Lung microvascular endothelial cell (primary cell): ENCODE measurements around the gene AGAP3. TPM values are rescaled to one million over a fixed set of nuclear protein-coding genes. Genes with fewer than 3 reads are reported as not detected.

Source experiments
- DNase-seq, 2 donors: peaks; one replicate each; pipeline versions ENCODE4 v3.0.0 to v3.0.0-alpha.2; 2010; ENCODE audit warnings: low read depth in 2 of 2
- total RNA-seq: library from RNA; depleted of rRNA; stranded (reverse); fragments of >200 nt; gene quantifications from 2 replicates; pipeline ENCODE4 v1.2.1, GENCODE V29; 2014

The AGAP3 gene
- total RNA-seq, 1 donor from 2014 or later, result 62.5 TPM

DNA sequence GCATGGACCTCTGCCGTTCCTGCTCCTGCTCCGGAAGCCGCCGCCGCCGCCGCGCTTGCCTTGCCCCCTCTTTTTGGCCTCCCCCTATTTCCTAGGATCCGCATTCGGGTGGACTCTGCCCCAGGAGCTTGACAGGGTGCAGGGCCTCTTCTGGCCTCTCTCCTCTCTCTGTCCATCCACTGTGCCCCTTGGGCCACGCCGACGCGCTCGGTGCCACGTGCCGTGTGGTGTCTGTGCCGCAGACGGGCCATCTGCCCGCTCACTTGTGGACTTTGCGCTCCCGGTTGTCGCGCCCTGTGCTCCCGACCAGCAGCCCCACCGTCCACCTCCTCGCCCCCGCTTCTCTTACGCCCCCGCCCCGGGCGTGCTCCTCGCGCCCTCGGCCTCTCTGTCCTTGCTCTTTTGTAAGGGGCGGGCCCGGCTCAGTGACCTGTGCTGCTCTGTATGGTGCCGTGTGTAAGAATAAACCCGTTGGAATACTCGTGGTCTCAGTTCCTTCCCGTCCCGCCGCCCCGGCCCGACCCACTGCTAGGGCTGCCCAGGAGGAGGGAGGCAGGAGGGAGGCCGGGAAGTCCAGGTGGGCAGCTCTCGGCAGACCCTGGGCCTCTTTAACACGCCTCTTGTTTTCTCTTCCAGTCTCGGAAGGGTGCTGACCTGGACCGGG lies 37.0 kb downstream of the AGAP3 start:
- DNase-seq, result no peak

DNA sequence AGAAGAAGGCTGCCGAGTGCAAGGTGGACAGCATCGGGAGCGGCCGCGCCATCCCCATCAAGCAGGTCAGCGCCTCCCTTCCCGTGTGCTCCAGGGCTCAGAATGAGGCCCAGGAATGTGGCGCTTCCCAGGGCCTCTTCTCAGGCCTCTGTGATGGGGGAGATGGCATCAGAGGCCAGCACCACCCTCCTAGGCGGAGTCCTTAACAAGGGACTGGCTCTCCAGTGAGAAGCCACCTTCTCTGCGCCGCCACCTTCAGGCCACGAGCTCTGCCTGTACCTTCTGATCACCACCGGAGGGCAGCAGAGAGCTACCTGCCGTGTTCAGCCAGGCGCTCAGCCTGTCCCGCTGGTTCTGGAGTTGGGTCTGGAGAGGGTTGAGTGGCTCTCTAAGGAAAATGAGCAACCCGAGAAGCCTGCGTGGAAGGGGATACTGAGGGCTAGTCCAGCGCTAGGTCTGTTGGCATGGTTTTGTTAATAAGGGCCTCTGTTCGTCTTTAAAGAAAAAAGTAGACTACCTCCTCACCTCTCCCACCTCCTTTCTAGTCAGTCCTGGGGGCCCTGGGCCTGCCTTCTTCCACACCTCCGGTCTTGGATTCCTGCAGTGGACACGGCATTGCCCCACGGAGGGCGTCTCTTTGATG lies 37.7 kb downstream of the AGAP3 start:
- DNase-seq, result peak; percentile 79 to 86

DNA sequence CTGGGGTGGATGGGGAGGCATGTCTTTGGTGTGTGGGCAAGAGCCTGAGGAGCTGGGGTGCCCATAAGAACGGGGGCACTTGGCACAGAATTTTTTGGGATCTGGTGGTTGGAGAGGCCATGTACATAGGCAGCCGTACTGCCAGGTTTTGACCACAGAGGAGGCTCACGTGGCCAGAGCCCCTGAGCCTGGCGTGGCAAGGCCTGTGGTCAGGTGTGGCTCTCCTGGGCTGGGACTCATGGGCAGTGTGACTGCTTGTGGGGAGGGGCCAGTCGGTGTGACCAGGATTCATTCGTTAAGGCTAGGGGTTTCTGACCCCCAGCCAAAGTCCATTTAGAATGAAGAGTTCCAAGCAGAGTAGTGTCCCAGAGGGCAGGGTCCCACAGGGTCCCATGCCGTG lies 38.2 kb downstream of the AGAP3 start:
- no peak for DNase-seq

DNA sequence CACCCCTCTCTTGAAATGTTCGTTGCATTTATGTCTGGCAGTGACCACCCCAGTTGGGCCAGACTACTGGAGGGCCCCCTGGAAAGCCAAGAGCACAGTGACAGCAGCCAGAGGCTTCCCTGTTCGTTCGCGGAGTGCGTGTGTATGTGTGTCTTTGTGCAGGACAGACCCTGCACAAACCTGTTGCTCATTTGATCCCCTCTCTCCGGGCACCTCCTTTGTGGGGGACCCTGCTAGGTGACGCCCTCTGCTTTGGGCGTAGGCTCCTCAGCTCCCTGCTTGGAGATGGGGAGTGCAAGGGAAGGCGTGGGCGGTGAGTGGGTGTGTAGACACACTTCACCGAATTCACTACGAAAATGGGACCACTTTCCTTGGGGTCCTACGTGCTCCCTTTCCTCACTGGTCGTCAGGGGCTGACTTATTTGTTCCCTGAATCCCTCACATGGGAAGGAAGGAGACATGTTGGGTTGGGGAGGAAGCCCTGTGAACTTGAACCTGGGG lies 38.7 kb downstream of the AGAP3 start:
- DNase-seq, result no peak

DNA sequence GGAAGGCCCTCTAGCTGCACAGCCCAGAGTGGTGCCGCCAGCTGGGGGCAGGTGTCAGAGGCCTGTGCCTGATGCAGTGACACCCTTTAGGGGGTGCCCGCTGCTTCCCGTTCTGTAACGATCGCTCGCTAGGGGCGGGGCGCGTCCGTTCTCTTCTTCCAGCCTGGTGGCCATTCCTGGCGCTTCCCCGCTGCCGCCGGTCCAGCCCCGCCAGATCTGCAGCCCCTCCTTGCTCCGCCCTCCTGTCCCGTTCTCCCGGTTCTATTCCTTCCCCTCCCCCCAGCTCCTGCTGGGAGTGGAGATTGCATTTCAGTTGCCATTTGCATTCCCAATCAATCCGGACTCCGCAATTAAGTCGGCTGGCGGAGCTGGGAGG lies 39.2 kb downstream of the AGAP3 start:
- DNase-seq, result no peak

DNA sequence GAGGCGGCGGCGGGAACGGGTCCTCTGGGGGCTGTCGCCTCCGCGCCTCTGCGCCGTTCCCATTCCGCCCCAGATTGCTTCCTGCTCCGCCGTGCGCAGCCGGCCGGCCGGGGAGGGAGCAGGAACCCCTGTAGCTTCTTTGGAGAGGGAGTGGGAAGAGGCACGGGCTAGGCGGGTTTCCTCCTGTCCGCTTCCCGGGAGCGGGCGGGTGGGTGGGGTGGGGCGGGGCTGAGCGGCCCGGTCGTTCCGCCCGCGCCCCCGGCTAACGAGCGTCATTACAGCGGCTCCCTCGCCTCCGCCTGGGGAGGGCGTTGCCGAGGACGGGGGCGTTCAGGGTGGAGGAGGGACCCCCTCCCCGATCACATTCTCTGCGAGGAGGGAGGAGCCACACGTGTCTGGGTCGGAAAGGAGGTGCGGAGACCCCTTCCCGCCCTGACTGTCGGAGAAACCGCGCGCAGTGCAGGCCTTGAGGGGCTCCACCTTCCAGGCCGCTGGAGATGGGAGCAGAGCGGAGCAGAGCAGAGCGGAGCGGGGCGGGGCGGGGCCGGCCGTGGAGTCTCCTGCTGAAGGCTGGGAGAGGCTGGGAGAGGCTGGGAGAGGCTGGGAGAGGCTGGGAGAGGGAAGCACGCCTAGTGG lies 39.7 kb downstream of the AGAP3 start:
- no peak for DNase-seq

DNA sequence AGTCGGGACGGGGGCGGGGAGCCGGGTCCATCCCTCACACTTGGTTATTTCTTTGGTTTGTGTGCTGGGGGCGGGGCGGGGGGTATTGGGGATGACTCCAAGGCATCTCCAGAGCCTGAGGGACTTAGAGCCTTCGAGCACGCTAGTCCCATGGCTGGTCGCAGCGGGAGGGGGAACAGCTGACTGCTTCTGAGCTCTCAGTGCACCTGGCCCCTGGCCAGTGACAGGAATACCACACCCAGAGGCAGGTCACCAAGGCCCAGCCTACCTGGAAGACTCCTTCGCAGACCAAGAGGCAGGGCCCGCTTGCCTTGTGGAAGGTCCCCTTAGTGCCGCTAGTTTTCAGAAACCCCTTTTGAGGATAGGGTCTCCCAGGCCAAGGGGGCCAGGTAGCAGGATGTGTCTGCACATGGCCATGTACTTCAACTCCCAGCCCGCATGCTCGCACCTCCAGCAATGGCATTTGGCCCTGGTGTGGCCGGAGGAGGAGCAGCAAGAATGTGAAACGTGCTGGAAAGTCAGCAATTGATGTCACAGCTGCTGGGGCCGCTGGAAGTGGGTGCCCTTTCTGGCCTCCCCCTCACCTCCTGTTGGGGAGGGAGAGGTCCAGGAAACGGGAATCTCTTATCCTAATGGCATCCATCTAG lies 40.3 kb downstream of the AGAP3 start:
- DNase-seq, result no peak

DNA sequence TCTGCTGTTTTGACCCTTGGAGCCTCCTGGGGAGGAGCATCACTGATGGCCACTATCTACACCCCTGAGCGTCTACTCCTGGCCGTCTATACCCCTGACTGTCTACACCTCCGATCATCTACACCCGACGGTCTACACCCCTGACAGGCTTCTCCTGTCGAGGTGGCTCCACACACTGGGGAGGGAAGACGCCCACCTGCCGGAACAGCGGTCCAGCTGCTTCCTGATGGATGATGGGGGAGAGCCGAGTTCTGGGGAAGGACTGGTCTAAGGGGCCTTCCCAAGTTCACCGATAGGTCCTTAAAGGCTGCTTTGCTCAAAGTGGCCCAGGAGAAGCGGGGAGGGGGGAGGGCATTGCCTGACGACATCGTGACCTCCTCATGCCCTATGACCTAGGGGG lies 41.9 kb downstream of the AGAP3 start:
- no peak for DNase-seq

DNA sequence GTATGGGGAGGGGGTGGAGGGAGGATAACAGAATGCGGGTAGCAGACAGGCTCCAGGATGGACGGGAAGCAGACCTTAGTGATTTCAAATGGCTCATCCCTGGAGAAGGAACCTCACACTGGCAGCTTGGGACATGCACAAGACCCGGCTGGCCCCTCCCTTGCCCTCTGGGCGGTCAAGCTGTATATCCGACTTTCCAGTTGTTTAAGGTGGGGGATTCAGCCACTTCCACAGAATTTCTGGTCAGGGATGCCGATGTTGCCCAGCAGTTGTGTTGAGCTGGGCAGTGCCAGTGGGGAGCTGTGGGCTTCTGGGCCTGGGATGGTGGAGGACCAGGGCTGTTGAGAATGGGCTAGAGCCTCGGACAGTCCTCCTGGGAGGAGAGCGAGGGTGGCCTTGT lies 42.4 kb downstream of the AGAP3 start:
- no peak for DNase-seq

DNA sequence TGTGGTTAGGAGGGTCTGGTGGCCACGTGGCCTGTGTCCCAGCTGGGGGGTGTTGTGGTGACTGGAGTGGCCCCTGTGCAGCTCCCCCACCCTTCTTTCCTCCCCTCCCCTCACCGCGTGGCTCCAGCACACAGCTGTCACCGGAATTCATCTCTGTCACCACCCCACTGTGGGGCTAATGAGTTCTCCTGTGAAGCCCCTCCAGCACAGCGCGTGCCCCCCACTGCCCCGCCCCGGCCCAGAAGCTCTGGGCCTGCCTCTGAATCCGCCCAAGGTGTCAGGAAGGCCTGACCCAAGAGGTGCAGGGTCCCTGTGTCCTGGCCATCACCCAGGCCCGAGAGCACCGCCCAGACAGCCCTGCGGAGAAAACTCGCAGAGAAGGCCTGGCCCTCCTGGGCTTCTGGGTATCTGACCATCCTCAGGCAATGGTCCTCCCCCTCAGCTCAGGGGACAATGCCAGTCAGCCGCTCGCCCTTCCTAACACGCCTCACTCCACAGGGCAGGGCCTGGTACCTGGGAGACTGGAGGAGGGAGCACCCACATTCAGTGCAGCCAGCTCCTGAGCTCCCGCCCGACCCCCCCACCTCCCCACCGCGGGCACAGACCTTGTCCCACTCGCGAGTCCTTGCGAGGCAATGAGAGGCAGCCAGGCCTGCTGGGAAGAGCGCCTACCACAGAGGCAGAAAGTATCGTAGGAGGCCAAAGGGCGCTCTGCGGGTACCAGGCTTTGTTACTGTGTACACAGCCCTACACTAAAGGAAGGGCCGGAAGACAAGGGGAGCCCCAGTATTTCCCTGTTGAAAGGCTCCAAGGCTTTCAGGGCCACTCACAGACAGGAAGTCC lies 43.1 kb downstream of the AGAP3 start:
- DNase-seq, result no peak

DNA sequence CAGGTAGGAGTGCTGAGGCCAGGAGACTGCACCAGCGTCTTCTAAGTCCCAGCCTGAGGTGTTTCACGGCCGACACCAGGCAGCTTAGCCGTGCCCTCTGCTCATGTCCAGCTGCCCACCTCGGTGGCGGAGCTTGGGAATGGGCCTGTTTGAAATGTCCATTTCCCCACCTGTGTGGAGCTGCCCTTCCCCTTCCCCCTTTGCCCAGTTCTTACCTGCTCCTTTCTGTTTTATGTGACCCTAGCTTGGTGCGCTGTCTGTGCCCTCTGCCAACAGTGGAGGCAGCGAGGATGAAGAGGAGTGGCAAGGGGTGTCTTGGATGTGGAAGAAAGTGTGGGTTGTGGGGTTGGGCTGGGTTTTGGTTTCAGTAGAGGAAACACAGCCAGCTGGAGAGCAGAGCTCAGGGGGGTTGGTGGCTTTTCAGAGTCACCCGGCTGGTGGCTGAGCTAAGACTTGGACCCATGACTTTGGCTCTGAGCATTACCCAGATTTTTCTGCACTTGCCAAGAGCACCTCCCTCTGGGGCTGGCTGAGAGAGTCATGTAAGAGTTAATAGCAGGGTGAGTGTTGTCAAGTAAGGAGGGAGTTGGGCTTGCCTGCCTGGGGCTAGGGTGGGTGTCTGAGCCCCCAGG lies 43.8 kb downstream of the AGAP3 start:
- DNase-seq, result no peak

DNA sequence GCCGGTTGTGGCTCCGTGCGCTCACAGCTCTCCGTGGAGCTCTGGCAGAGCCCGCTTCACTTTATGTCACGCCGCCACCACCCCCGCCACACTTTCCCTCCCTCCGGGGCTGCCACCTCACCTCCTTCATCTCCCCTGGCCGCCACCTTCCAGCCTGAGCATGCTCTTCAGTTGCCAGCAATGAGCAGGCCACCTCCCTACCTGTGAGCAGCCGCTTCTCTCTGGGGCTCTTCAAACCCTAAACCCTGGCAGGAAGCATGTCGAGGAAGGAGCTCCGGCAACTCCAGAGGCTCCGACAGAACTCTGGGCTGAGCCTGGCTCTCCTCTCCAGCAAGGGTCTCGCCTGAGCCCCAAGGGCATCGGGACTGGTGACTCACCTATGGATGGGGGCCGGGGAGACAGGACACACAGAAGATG lies 44.5 kb downstream of the AGAP3 start:
- no peak for DNase-seq

DNA sequence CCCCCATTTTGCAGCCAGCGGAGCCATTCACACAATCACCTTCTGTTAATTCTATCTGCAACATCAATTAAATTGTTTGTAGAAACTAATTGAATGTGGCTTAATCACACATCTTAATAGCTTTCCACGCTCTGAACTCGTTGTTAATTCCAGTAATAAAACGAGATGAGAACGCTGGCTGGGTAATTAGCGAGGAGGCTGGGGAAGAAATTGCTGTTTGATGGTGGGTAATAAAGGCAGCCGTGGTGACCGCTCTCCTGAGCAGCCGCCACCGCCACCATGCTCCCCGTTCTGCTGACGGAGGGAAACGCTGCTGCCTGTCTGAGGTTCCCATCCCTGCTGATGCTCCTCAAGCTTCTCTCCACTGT lies 44.9 kb downstream of the AGAP3 start:
- no peak for DNase-seq

DNA sequence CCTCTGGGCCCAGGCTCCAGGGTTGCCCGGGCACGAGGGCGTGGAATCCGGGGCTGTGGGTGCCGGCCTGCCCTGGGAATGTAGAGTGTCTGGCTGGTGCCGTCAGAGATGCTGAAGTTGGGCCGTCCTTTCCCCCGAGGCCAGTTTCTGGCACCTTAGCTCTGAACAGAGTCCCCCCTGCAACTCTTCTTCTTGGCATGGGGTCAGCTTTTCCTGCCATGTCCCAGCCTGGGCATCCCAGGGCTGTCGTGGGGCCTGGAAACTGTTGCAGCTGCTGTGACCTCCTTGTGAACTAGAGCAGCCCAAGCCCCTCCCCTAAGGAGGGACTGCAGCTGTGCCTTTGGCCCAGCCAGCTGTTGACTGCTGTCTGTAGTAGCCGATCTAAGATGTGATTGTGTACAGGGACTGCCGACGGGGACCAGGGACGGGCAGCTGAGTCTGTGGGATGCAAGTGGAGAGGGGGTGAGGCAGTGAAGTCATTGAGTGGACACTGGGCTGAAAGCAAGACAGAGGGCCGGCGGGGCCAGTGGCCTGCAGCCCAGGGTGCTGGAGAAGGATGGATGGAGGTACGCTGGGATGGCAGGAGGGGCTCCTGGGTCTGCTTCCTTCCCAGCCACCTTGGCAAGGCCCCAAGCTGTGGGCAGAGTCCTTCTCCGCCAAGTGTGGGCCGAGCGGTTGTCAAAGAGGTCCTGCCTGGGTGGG lies 45.5 kb downstream of the AGAP3 start:
- no peak for DNase-seq

DNA sequence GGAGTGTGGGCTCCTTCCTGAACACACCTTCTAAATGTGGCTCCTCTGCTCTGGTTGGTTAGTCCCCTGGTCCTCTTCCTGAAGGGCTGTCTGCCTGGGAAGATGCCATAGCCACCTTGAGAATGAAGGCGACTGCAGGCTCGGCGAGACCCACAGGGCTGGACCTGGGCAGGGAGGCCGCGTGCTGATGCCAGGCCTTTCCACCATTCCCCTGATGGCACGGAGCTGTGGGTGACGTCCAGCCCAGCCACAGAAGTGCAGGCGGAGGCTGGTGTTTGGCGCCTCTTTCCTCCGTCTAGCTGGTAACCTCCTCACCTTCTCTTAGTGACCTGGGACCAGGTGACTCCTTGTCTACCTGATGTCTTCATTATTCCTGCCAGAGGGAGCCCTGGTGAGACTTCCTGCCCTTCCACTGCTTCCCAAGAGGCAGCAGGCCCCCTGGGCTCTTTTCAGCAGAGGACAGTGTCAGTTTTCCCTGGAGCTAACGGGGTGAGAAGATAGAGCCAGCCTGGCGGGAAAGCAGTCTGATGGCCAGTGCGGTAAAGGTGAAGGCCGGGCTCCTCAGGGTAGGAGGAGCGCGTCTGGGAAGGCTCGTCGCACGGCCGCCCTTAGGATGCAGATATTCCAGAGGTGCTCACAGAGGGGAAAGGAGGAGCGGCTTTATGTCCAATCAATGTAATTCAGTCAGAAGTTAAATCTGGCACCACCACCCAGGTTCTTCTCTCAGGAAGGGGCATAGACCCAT lies 46.4 kb downstream of the AGAP3 start:
- DNase-seq, result no peak

DNA sequence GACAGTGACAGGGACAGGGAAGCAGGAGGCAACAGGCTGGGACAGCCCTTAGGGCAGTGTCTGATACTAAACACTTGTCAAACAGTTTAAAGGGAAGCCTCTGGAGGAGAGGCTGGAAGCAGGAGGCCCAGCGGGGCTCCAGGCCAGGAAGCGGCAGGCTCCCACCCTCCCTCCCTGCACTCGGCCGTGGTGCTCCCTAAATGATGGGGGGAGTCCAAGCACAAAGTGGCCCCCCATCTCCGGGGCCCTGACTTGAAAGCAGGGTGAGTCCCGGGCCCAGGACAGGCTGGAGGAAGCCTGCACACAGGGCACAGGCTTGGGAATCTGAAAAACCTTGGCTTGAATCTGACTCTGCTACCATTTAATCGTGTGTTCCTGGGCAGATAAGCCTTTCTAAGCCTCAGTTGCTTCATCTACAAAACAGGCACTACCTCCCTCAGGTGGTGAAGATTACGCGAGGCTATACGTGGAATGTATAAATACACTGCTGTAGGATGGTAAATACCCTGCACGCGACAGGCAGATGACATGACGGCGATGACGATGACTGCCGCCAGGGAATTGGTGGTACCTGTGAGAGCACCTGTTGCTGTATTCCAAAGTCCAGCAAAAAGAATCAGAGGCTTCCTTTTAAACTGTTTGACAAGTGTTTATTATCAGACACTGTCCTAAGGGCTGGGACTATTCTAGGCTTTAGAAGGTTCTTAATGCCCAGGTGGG lies 47.2 kb downstream of the AGAP3 start:
- DNase-seq, result no peak

DNA sequence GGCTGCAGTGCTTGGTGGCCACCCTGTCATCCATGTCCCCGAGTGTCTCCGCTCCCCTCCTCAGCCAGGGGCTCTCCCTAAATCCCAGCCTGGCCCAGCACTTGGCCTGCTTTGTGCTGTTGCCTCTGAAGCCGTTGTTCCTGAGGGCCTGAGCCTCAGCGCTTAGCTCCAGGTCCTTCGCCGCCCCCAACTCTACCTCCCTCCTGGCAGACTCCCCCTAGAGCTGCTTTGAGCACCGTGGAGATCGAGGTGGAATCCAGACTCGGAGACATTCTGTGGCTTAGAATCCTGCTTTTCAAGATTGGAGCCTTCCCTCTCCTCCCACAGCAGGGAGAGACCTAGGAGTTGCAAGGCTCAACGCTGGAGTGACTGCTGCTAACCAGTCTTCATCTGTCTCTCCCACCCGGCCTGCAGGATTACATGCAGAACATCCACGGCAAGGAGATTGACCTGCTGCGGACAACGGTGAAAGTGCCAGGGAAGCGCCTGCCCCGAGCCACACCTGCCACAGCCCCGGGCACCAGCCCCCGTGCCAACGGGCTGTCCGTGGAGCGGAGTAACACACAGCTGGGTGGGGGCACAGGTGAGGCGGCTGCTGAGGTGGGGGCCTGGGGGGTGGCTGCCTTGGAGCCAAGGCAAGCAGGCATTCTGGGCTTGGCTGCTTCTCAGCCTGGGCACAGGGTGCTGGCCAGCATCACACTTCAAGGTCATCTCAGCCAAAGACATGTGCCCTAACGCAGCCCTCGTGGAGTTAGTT lies 47.9 kb downstream of the AGAP3 start:
- no peak for DNase-seq
